Measurements from ENCODE around the gene PRCD. TPM values are rescaled to one million over a fixed set of nuclear protein-coding genes. Genes with fewer than 3 reads are reported as not detected.
"Not testable (repeated sequence)": the region's sequence is repeated elsewhere in the genome, so short reads cannot be mapped to it uniquely, and the experiment has no call there.

The PRCD gene
- total and polyA plus RNA-seq, 2 donors from 2014 or later: 2.2 TPM; not detected in 1

DNA sequence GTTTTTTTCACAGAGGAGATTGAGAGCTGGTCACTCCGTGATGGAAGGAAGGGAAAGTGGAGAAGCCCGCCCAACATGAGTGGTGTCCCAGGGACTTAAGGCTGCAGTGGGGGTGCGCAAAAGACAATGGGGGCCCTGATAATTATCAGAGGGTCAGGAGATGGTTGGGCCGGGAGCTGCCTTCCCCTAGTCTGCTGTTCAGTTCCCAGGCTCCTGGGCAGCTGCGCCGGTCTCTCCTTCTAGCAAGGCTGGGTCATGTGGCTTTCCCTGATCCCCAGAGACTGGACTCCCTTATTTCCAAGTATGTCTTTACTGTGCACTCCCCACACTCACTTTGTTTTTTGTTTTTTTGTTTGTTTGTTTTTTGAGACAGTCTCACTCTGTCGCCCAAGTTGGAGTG lies 18.6 kb upstream of the PRCD start:
- Histone ChIP-seq H3K27ac (ENCODE audit: low read depth in 2 of 2, low read length in 2 of 2) (no peak overlapping the region), H3K4me3 (ENCODE audit: low read length in 3 of 3) (no peak overlapping the region), H3K9ac (ENCODE audit: low read length in 3 of 3) (no peak overlapping the region), H3K9me3 (ENCODE audit: control insufficient read depth in 2 of 3, insufficient read depth in 1 of 3, low read length in 3 of 3) (no peaks in the 10 kb centered on the region), H3K36me3 (ENCODE audit: control insufficient read depth in 2 of 3, insufficient read depth in 3 of 3, low read length in 3 of 3) (no peaks in the 10 kb centered on the region), H3K27me3 (ENCODE audit: control insufficient read depth, insufficient read depth, low read length) (no peaks in the 10 kb centered on the region), H3K4me1 (ENCODE audit: control insufficient read depth in 2 of 3, insufficient read depth in 2 of 3, low read depth in 1 of 3, low read length in 3 of 3) (peaks cover 0 to 9% (median 4%) of the 10 kb centered on the region in 3 donors)
- FAIRE-seq: no peak
- intact Hi-C loops (cut with DNase I): no loop called here
- no peak for DNase-seq
- TF ChIP-seq, protein P1, sequence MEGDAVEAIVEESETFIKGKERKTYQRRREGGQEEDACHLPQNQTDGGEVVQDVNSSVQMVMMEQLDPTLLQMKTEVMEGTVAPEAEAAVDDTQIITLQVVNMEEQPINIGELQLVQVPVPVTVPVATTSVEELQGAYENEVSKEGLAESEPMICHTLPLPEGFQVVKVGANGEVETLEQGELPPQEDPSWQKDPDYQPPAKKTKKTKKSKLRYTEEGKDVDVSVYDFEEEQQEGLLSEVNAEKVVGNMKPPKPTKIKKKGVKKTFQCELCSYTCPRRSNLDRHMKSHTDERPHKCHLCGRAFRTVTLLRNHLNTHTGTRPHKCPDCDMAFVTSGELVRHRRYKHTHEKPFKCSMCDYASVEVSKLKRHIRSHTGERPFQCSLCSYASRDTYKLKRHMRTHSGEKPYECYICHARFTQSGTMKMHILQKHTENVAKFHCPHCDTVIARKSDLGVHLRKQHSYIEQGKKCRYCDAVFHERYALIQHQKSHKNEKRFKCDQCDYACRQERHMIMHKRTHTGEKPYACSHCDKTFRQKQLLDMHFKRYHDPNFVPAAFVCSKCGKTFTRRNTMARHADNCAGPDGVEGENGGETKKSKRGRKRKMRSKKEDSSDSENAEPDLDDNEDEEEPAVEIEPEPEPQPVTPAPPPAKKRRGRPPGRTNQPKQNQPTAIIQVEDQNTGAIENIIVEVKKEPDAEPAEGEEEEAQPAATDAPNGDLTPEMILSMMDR (IDR thresholded peaks at IDR 0.05; ENCODE audit: borderline replicate concordance, extremely low read depth, insufficient read depth): no peak

DNA sequence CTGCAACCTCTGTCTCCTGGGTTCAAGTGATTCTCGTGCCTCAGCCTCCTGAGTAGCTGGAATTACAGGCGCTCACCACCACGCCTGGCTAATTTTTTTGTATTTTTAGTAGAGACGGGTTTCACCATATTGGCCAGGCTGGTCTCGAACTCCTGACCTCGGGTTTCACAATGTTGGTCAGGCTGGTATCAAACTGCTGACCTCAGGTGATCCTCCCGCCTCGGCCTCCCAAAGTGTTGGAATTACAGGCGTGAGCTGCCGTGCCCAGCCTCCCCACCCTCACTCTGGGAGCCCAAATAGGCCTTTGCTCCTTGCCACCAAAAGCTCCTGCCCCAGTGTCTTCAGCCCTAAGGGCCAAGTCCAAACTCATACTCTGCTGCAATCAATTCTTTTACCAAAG lies 18.2 kb upstream of the PRCD start:
- intact Hi-C loops (cut with DNase I); H3K27ac ChIP-seq (ENCODE audit: low read depth in 2 of 2, low read length in 2 of 2); H3K4me3 ChIP-seq (ENCODE audit: low read length in 3 of 3): not testable (repeated sequence)

DNA sequence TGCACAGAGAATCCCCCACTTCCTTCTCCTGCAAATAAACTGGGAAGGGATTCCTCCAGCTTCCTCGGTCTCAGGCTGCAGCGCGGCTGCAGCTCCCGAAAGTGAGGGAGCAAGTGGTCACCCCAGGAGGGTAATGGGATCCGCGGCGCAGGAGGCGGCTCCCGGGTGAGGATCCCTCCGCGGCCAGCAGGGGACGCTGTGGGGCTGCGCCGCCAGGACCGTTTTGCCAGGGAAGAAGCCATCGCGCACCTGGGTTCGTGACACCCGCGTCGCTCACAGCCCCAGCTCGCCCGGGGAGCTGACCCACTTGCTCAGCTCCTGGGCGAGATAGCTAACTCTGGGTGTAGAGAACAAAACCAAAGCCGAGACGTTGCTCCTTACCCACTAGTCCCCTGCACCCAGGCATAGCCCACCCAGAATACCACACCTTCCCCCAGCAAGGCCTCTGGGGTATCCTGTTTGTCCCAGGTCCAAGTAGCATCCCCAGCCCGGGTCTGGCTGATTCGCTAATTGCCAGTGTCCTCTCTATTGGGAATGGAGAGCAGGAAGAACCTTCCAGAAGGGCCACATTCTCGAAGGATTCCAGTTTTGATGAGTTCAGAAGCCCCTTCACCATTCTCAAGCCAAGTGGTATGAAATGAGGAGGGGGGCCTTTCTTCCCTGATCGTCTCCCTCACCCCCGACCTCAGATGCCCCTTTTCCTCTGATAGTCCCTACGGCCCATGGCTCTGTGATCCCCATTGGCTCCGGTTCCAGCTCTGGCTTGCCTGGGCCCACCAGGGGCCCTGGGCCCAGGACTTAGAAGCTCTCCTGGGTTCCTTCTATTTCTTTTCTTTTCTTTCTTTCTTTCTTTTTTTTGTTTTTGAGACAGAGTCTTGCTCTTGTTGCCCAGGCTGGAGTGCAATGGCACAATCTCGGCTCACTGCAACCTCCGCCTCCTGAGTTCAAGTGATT lies 16.5 kb upstream of the PRCD start:
- Histone ChIP-seq H3K4me1 (ENCODE audit: control insufficient read depth in 2 of 3, insufficient read depth in 2 of 3, low read depth in 1 of 3, low read length in 3 of 3) (peaks cover 0 to 16% (median 6%) of the 10 kb centered on the region in 3 donors), H3K27ac (ENCODE audit: low read depth in 2 of 2, low read length in 2 of 2) (no peak overlapping the region), H3K9ac (ENCODE audit: low read length in 3 of 3) (no peak overlapping the region), H3K4me3 (ENCODE audit: low read length in 3 of 3) (no peak overlapping the region), H3K36me3 (ENCODE audit: control insufficient read depth in 2 of 3, insufficient read depth in 3 of 3, low read length in 3 of 3) (no peaks in the 10 kb centered on the region), H3K9me3 (ENCODE audit: control insufficient read depth in 2 of 3, insufficient read depth in 1 of 3, low read length in 3 of 3) (no peaks in the 10 kb centered on the region), H3K27me3 (ENCODE audit: control insufficient read depth, insufficient read depth, low read length) (no peaks in the 10 kb centered on the region)
- intact Hi-C loops (cut with DNase I): no loop called here
- TF ChIP-seq, protein P1 (IDR thresholded peaks at IDR 0.05; ENCODE audit: borderline replicate concordance, extremely low read depth, insufficient read depth): peak; percentile 100
- FAIRE-seq (no peak), DNase-seq (peak; percentile 72 to 88 (median 81))

More for the DNA sequence above, 18.2 kb upstream of the PRCD start:
- H3K9me3 ChIP-seq (ENCODE audit: control insufficient read depth in 2 of 3, insufficient read depth in 1 of 3, low read length in 3 of 3); FAIRE-seq; H3K4me1 ChIP-seq (ENCODE audit: control insufficient read depth in 2 of 3, insufficient read depth in 2 of 3, low read depth in 1 of 3, low read length in 3 of 3); H3K9ac ChIP-seq (ENCODE audit: low read length in 3 of 3); H3K36me3 ChIP-seq (ENCODE audit: control insufficient read depth in 2 of 3, insufficient read depth in 3 of 3, low read length in 3 of 3); H3K27me3 ChIP-seq (ENCODE audit: control insufficient read depth, insufficient read depth, low read length): not testable (repeated sequence)
- peak in 1 of 5 donors; percentile 37 for DNase-seq
